Endodermal cell (in vitro differentiated cells): ENCODE data around the gene SCIN. TPM values are rescaled to one million over a fixed set of nuclear protein-coding genes. Genes with fewer than 3 reads are reported as not detected.
A peak's percentile ranks its signal among the peaks of the same experiment; 100 is the strongest.

Experiments used
- DNase-seq: peaks from one replicate; pipeline ENCODE4 v3.0.0-alpha.2; 2017
- H3K27ac ChIP-seq: 2 replicates; pipeline ENCODE4 v1.5.1; 2013; ENCODE audit warnings: mild to moderate bottlenecking, low read depth, low read length, moderate library complexity
- H3K27me3 ChIP-seq: 2 replicates; pipeline ENCODE4 v1.6.1; 2013; ENCODE audit warnings: mild to moderate bottlenecking, low read length, moderate library complexity; ENCODE audit not compliant: insufficient read depth, control insufficient read depth, poor library complexity, severe bottlenecking
- H3K36me3 ChIP-seq: 2 replicates; pipeline ENCODE4 v1.7.0; 2013; ENCODE audit warnings: mild to moderate bottlenecking, low read length, moderate library complexity; ENCODE audit not compliant: control insufficient read depth, insufficient read depth
- H3K4me1 ChIP-seq: one replicate; pipeline ENCODE4 v1.7.0; 2013; ENCODE audit warnings: low read length; ENCODE audit not compliant: control insufficient read depth, insufficient read depth
- H3K4me3 ChIP-seq: 2 replicates; pipeline ENCODE4 v1.5.1; 2013; ENCODE audit warnings: mild to moderate bottlenecking, low read length, moderate library complexity
- H3K9ac ChIP-seq: 2 replicates; pipeline ENCODE4 v1.6.1; 2013; ENCODE audit warnings: mild to moderate bottlenecking, low read length, moderate library complexity; ENCODE audit not compliant: poor library complexity, severe bottlenecking; ENCODE audit errors: extremely low read depth
- H3K9me3 ChIP-seq: 2 replicates; pipeline ENCODE4 v1.6.1; 2013; ENCODE audit warnings: mild to moderate bottlenecking, low read length, moderate library complexity; ENCODE audit not compliant: control insufficient read depth
- H3K27ac Mint-ChIP-seq: 2 replicates; pipeline ENCODE4 v1.8.0; 2020; ENCODE audit warnings: mixed read lengths
- H3K27me3 Mint-ChIP-seq: 2 replicates; pipeline ENCODE4 v1.8.0; 2021; ENCODE audit warnings: mild to moderate bottlenecking, mixed read lengths; ENCODE audit not compliant: insufficient read depth
- H3K36me3 Mint-ChIP-seq: 2 replicates; pipeline ENCODE4 v1.8.0; 2020; ENCODE audit warnings: low read depth, mixed read lengths
- H3K4me1 Mint-ChIP-seq: 2 replicates; pipeline ENCODE4 v1.8.0; 2020; ENCODE audit warnings: mixed read lengths
- H3K4me3 Mint-ChIP-seq: 2 replicates; pipeline ENCODE4 v1.8.0; 2020; ENCODE audit warnings: mild to moderate bottlenecking, moderate library complexity, mixed read lengths
- H3K9me3 Mint-ChIP-seq: 2 replicates; pipeline ENCODE4 v1.8.0; 2020; ENCODE audit warnings: mild to moderate bottlenecking, mixed read lengths
- CTCF ChIP-seq: fragments of 200-600 bp; sonication (generic); conservative IDR thresholded peaks from 2 replicates; pipeline ENCODE4 v1.5.0; 2021; ENCODE audit warnings: antibody characterized with exemption, mild to moderate bottlenecking
- WGBS, 2 experiments: methylation state at CpG; one replicate each; pipeline versions ENCODE4 v1.1.5 to v1.1.7; 2013; ENCODE audit warnings: missing lambda C conversion rate in 2 of 2, mixed read lengths in 1 of 2; ENCODE audit not compliant: insufficient coverage in 1 of 2, insufficient read length in 1 of 2; 5-methylcytosine and 5-hydroxymethylcytosine counted together
- total RNA-seq, 2 donors: library from RNA; stranded (reverse); fragmentation: NEBNext Ultra II Directional in 1 of 2; extraction: Animal tissue kit (Norgen Biotek cat#: 25700) in 1 of 2; gene quantifications; 2 replicates in 1 of 2; 3 replicates in 1 of 2; pipeline ENCODE4 v1.2.1, GENCODE V29; 2021

The SCIN gene
- total RNA-seq, 2 donors from 2014 or later = 0.15 TPM; not detected in 1

GRCh38 chr7:12637819-12638592 is 67.5 kb downstream of the SCIN start:
- no peak for DNase-seq
- 81 to 94% methylated on average over 2 to 4 of the region's 4 CpGs for WGBS, 2 experiments
- no peaks in the 10 kb centered on the region for H3K4me1 Mint-ChIP-seq
- Histone ChIP-seq H3K27ac (no peak overlapping the region), H3K9ac (no peak overlapping the region), H3K4me1 (no peaks in the 10 kb centered on the region), H3K4me3 (no peak overlapping the region), H3K27me3 (no peaks in the 10 kb centered on the region), H3K9me3 (no peaks in the 10 kb centered on the region), H3K36me3 (no peaks in the 10 kb centered on the region)
- no peak for TF ChIP-seq CTCF
- no peaks in the 10 kb centered on the region for H3K36me3 Mint-ChIP-seq
- H3K27ac Mint-ChIP-seq = no peak overlapping the region
- no peaks in the 10 kb centered on the region for H3K9me3 Mint-ChIP-seq
- no peaks in the 10 kb centered on the region for H3K27me3 Mint-ChIP-seq
- H3K4me3 Mint-ChIP-seq = no peak overlapping the region

- peak; percentile 83 for TF ChIP-seq CTCF
- Histone ChIP-seq H3K9me3 (no peaks in the 10 kb centered on the region), H3K9ac (no peak overlapping the region), H3K4me1 (no peaks in the 10 kb centered on the region), H3K4me3 (no peak overlapping the region), H3K36me3 (no peaks in the 10 kb centered on the region), H3K27ac (no peak overlapping the region), H3K27me3 (no peaks in the 10 kb centered on the region)
- H3K4me3 Mint-ChIP-seq = no peak overlapping the region
- WGBS, 2 experiments = 0 to 51% methylated on average over 1 to 5 of the region's 6 CpGs
- H3K36me3 Mint-ChIP-seq = no peaks in the 10 kb centered on the region
- no peaks in the 10 kb centered on the region for H3K4me1 Mint-ChIP-seq
- H3K9me3 Mint-ChIP-seq = no peaks in the 10 kb centered on the region
- H3K27ac Mint-ChIP-seq = no peak overlapping the region
- DNase-seq = no peak
- H3K27me3 Mint-ChIP-seq = no peaks in the 10 kb centered on the region
Observed at GRCh38 chr7:12638851-12639456, 68.4 kb downstream of the SCIN start.

- no peaks in the 10 kb centered on the region for H3K9me3 Mint-ChIP-seq
- H3K4me3 Mint-ChIP-seq = no peak overlapping the region
- 91 to 92% methylated on average over 6 to 7 of the region's 7 CpGs for WGBS, 2 experiments
- Histone ChIP-seq H3K27ac (no peak overlapping the region), H3K27me3 (no peaks in the 10 kb centered on the region), H3K9ac (no peak overlapping the region), H3K36me3 (no peaks in the 10 kb centered on the region), H3K9me3 (no peaks in the 10 kb centered on the region), H3K4me1 (no peaks in the 10 kb centered on the region), H3K4me3 (no peak overlapping the region)
- no peak overlapping the region for H3K27ac Mint-ChIP-seq
- no peaks in the 10 kb centered on the region for H3K4me1 Mint-ChIP-seq
- no peaks in the 10 kb centered on the region for H3K36me3 Mint-ChIP-seq
- no peak for TF ChIP-seq CTCF
- no peak for DNase-seq
- H3K27me3 Mint-ChIP-seq = no peaks in the 10 kb centered on the region
Observed at GRCh38 chr7:12640299-12641096, 70.0 kb downstream of the SCIN start.
